Stimulated activated CD4-positive, alpha-beta T cell treated with anti-CD3 and anti-CD28 coated beads, Interleukin-4, amount 100 ng/mL, for 4 hours (primary cell): ENCODE results near the gene PCDH9.

ENCODE experiments used
- DNase-seq, 2 experiments: peaks; one replicate each; pipeline ENCODE4 v3.0.0-alpha.2; 2020

PCDH9 gene

DNA sequence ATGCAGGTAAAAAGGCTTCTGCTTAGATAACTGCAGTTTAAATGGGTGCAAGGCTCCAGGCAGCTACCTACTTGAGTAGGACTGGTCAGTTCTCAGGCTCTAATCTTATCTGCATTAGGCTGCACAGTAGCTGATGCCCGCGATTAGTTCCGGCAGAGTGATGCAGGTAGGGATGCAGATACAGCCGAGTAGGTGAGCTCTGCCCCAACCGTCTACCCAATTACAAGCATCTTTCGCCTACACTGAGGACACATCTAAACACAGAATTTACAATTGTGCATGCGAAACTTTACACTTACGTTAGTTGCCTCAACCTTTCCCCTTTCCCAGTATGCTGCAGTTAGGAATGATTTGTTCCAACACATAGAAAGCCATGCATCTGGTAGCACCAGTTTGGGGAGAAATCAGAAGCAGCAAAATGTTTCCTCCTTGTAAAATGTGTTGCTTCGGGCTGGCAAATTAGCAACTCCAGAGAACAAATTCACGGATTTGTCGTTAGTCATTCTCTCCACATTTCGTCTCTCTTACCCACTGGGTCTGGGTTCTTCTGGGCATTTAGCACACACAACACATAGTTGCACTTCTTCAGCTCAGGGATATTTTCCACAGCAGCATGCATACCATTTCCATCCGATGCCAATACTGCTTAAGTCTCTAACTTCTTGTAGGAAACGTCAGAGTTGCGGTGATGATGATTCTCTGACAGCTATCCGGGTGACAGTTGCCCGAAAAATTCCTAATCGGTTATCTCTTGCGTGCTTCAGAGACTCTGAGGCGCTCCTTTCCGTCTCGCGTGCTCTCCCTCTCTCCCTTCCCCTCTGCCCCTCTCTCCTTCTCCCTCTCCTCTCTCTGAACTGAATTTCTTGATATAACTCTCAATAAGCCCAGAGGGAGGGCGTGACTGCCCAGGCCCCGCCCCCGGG is at the start of gene PCDH9:
TSS of gene PCDH9 (minus strand) at position 856 of the 923 bp plus-strand sequence. CDS start 1,896 bp downstream, outside the sequence.
- peak in 1 of 2 experiments; percentile 1 for DNase-seq

- DNase-seq, result no peak
Measured at GRCh38 chr13:67278235-67278634, 48.1 kb upstream of the PCDH9 start.

GRCh38 chr13:67277581-67277980 is 47.4 kb upstream of the PCDH9 start:
- no peak for DNase-seq

- DNase-seq, result no peak
Measured at GRCh38 chr13:67275351-67275960, 45.3 kb upstream of the PCDH9 start.

GRCh38 chr13:67273001-67273400 is 42.9 kb upstream of the PCDH9 start:
- no peak for DNase-seq

DNA sequence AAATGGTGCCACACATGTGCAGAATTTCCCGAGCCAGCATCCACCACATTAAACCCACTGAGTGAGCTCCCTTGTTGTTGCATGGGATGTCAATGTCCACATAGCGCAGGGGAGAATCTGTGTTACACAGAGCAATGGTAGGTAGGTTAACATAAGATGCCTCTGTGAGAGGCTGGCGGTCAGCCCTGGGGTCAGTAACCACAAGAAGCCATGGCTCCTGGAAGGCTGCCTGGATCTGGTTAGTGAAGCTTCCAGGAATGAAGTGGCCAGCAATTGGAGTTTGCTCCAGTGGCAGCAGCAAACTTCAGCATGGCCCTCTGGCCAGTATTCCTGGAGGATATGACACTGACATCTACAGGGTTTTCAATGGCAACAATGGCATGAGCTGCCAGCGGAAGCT is 37.0 kb upstream of the PCDH9 start:
- no peak for DNase-seq

GRCh38 chr13:67259208-67259607 is 29.1 kb upstream of the PCDH9 start:
- no peak for DNase-seq

GRCh38 chr13:67258482-67258881 is 28.3 kb upstream of the PCDH9 start:
- DNase-seq, result no peak

DNA sequence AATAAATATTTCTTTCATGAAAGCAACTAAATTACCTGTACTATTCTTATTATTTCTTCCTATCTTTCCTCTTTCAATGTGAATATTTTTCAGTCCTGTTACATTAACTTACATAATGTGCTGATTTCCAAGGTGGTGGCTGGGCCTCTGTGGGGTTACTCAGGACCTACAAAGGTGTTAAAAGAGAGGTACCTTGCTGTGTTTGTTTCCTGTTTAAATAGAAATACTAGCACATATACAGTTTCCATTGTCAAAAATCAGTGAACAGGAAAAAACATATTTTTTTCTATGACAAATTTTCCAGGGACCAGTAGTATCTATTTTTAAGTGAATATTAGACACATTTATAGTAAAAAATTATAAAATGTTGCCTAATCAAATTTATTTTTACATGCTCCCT is 8.7 kb upstream of the PCDH9 start:
- DNase-seq, result no peak

- no peak for DNase-seq
Measured at GRCh38 chr13:67238277-67238859, 8.2 kb upstream of the PCDH9 start.

DNA sequence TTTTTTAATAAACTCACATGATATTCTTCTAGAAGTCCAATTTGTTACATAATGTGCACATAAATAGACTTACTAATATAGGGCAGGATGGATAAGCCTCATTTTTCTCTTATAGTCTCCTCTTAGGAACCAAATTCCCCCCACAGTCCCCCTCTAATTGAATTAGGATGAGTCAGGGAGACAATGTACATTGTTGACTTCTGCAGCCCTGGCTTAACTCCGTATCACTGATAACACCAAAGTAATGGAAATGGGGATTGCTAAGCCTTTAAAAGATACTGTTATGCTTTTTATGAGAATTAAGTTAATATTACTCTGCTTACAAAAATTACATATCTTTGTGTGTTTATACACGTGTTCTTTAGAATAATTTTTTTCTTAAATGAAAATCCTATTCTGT is 5.1 kb upstream of the PCDH9 start:
- no peak for DNase-seq

DNA sequence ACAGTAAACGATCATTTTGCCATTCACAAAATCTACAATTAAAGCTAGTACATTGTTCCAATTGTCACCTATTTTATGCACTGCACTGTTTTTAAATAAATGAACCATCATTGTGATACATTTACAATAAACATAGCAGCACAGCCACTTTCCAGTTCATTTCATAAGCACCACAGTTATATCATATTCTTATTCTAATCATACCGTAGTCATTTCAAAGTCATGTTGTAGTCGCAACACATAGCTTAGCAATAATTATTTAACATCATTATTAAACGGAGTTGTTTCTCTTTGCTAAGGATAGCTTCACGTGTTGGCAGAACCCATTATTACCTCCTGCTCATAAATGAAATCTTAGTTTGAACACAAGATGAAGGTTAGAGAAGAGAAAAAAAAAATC is 2.2 kb upstream of the PCDH9 start:
- DNase-seq, result no peak

DNA sequence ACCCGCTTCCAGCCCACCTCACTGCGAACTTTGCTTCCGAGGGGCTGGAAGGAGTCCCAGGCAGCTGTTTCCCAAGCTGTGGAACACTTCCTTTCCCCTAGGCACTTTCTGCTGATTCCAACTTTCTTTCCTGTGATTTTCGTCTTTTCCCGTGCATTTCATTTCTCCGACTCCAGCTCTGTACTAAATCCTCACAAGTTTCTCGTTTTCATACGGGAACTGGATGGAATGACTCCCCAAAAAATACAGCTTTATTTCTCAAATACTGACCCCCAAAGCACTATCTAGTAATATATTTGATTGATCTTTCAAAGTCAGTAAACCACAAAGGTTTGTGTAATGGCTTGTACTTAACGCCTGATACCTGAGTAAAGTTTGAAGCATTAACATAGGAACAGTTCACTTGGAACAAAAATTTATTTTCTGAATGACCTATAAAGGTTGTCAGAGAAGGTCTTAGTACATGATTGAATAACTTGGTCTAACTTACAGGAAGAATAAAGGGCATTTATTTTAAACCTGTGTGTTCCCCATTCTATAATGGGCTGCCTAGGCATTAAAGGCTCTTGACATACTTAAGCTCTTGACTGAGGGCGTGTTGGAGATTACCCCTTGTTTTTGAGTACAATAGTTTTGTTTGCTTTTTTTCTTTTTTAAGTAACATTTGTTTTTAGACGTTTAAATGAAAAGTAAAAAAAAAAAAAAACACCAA is 1.3 kb upstream of the PCDH9 start:
- DNase-seq, result no peak

DNA sequence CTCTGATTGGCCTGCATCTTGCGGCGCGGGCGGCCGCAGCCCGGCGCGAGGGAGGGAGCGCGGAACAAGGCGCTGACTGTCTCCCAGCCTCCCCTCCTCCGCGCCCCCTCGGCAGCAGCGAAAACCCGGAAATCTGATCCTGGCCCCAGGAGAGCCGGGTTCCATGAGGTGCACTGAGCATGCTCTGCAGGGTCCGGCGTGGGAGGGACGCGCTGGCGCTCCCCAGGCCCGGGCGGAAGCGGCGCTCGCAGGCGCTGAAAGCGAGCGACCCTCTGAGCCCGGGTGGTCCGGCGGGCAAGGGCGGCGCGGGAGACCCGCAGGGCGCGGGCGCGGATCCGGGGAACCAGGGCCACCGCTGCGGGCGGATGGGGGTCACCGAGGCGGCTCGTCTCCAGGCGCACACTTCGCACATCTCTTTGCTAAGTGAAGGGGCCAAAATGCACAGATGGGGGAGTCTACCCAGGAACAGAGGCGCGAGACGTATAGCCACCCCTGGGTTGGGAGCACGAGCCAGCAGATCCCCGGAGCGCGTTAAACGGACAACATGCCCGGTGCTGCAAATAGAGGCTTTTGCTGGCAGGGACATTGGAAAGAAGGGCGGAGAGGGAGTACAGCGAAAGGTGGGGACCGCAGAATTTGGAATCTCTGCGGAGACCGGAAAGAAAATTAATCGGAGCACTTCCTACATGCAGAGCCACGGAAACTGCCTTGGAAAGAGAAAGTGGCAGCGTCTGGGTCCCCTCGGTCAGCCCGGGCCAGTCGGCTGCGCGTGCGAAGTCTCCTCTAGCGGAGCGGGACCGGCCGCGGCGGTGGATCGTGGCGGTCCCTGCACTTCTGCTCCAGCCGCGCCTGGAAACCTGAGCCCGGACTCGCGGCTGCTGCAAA is 510 bp upstream of the PCDH9 start:
- DNase-seq, result peak; percentile 85 to 86

DNA sequence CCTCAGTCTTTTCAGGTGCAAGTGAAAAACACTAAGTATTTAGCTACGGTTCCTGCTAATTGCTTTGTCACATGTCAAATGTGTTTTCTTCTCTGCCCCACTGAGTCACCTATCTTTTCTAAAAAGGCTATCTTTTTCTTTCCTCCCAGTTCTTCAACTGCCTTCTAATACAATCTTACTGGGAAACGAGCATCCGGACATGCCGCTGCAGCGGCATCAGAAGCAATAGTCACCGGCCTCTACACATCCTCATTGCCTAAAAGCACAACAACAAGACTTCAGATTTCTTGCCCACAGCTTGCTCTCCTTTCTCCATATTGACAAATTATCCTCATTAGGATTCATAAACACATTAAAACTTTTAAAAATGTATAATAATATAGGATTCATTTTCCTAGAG is 1.2 kb downstream of the PCDH9 start:
- DNase-seq, result no peak

DNA sequence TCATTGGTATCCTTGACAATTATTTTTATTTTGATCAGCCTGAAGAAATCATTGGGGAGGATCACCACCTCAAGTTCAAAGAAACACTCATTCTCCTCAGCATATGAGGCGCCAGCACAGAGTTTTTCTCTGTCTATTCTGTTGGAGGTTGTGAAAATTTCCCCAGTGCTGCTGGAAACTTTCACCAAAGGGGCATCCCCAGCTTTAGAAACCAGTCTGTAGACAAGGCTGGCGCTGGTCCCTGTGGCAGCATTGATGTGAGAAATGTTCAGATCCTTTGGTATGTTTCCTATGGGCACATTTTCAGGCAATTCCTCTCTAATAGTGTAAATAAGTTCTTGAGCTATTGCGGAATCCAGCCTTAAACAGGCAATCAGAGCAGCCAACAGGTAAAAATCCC is 2.1 kb downstream of the PCDH9 start:
- DNase-seq, result no peak

- DNase-seq, result no peak
Measured at GRCh38 chr13:67227131-67227983, 2.8 kb downstream of the PCDH9 start.

GRCh38 chr13:67226696-67227095 is 3.4 kb downstream of the PCDH9 start:
- DNase-seq, result no peak

- DNase-seq, result no peak
Measured at GRCh38 chr13:67225252-67226159, 4.6 kb downstream of the PCDH9 start.
